GM21619 (cell line): ENCODE measurements around the gene TESK1.
A peak's percentile ranks its signal among the peaks of the same experiment; 100 is the strongest.
"Not testable (repeated sequence)": the region's sequence is repeated elsewhere in the genome, so short reads cannot be mapped to it uniquely, and the experiment has no call there.

ENCODE experiments used
- ATAC-seq: cut with Tn5 transposase; IDR thresholded peaks from one replicate; pipeline ENCODE4 v1.9.1; 2021; ENCODE audit not compliant: unreplicated experiment

The TESK1 gene

DNA sequence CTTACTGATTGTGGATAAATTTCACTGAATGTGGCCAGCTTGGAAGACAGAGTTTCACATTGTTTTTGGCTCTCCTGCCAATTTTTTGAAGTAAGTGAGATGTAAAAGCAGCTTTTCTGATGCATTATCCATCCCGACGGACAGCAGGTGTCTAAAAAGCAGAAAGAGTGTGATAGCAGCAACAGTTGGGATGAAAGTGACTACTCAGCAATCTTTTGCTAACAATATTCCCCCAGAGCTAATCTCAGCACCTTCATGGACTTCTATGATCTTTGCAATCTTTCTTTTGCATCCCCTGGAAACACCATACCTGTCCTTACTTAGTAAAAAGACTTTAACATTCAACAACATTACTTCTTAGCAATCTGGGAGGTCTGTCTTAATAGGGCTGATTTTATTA is 7.8 kb downstream of the TESK1 start:
- no peak for ATAC-seq

DNA sequence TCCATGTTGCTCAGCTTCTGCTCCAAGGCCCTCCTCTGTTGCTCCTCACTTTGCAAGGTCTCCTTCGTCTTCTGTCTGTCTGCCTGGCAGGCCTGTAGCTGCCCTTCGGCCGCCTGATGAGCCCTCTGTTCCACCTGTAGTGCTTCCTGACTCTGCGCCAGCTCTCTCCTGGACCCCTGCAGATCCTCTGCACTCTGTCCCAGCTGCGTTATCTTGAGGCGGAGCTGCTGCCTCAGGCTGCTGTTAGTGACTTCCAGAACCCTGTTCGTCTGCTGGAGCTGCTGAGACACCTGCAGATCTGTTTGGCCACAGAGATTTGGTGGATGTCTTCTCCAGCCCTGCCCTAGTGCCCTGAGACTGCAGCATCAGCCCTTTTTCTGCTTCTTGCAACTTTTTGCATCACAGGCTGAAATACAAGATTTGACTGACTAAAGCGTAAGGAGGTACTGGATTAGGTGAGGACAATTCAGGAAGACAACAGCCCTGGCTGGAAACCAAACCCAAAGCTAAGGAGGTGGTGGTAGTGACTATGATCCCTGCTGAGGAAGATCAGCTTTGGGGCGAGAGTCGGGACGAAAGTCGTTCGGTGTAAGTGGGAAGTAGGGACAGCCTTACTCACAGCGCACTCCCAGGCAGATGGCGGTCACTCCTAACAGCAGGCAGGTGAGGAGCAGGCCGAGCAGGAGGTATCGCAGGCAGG is 11.1 kb downstream of the TESK1 start:
- no peak for ATAC-seq

DNA sequence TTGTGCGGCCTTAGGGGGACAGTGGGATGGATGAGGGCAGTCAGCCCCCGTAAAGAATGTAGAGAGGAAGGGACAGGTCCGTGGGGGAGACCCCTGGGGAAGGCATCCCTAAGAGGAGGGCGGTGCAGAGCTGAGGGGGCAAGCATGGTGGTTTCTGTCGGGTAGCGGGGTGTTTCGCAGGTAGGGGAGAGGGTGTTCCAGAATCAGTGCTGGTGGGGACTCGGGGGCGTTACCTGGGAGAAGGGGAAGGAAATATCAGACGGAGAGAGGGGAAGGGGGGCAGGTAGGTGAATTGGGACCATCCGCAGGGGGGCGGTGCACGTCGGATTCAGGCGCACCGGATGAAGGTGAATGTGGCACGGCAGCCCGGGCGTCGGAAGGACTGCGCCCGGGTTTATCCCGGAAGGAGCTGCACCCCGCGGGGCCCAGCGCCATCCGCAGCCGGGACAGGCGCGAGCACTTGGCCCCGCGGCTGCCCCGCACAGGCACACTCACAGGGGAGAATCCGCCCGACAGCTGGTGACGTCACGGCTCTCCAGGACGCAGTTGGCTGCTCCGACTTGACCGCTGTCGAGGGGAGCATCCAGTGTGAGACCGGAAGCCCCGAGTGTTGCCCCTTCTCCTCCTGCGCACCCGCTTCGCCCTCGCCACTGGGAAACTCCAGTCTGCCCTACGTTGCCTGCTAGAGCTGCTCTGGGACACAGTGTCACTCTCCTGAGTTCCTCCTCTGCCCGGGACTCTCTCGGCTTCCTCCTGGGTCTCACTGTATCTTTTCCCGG is 11.8 kb downstream of the TESK1 start:
- ATAC-seq = no peak

DNA sequence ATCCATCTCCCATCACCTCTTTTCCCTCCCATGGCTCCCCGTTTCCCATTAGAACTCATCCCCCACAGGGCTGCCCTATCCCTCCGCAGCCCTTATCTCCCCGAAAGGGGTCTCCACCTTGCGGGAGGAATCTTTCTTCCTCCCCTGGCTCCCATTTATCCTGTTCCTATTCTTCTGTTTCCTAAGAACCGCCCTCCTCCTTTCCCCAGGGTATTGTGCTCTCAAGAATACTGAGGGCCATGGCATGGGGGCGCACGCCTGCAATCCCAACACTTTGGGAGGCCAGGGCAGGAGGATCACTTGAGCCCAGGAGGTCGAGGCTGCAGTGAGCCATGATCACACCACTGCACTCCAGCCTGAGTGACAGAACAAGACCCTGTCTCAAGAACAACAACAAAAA is 12.5 kb downstream of the TESK1 start:
- no peak for ATAC-seq

DNA sequence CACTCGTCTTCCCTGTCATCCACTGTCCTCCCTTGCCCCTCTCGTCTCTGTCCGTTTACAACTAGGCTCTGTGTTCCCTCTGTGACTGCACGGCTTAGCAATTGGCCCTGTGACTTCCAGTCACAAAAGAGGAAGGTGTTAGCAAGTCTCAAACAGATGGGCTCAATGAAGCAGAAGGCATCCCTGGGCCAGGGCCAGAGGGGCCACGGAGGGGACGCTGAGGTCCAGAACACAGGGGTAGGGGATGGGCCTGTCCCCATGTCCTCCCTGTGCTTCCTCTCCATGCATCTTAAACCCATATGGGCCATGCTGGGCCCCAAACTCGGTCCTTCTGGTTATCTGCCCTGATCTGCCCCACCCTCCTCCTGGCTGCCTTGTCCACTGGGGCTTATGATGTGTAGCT is 13.3 kb downstream of the TESK1 start, which contains the start of gene CD72:
Gene CD72 (minus strand): TSS at position 89 of the 403 bp plus-strand sequence. CDS start 110 bp downstream, outside the sequence.
- ATAC-seq = no peak

DNA sequence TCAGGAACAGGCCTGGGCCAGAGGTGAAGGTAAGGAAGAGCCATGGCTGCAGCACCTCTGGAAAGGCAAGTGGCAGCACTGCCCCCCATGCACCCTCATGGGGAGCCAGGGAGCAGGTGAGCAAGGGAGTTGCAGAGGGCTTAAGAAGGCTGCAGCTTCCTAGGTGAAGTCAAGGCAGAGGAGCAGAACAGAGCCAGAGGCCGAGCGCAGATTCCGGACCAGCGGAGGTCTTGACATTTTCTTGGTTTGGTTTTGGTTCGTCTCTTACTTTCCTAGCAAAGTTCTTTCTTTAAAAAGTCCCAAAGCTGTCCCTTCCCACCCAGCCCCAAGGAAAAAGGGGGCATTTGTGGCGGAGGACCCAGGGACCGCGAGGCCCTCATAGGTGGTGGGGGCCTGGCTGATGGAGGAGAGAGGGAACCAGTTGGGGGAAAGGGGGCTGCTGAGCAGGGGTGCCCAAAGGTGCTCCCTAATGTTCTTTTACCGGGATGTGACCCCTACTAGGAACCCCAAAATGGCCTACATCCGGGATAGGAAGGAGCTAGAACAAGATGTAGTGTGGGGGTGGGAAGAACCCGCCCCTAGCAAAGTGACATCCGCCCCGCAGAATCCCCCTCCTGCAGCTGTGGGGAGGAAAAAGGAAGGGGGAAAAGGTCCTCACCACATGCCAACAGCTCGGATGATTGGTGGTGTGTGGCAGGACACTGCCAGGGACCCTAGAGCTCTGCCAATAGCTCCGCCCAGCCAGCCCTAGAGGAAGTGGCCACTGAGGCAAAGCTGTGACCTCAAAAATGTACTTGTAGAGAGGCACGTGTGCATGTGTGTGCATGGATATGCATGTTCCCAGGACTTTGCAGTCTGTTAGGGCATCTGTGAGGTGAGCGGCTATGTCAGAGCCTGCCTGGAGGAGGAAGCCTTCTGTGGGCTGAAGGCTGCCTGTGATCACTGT is 14.1 kb downstream of the TESK1 start:
- ATAC-seq = peak; percentile 37

DNA sequence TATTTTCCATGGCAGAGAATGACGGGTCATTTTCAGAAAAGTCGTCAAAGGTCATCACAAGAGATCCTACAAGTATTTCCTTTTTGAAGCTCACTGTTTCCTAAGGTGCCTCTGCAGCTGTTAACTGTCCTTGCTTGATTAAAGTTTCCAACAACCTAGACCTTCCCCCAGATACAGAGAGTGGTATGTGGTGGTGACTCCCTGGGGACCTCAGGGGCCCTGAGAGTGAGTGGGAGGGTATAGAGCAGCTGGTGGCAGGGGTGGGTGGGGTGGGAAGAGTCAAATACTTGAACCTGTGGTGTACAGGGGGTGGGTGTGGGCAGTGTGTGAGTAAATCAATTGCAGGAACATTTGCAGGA is 14.7 kb downstream of the TESK1 start:
- ATAC-seq = peak; percentile 36

DNA sequence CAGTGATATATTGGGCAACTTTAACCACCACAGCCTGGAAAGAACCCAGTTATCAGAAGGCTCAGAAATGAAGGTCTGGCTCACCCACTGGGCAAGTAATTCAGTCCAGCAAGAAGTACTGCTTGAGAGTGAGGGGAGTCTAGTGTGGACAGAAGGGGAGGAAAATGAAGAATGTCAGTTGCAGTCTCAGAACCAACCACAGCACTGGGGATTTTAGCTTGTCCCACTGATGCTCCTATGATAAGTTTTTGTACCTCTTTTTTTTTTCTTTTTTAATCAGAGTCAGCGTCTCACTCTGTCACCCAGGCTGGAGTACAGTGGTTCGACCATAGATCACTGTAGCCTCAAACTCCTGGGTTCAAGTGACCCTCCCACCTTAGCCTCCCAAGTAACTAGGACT is 22.5 kb downstream of the TESK1 start:
- no peak for ATAC-seq

DNA sequence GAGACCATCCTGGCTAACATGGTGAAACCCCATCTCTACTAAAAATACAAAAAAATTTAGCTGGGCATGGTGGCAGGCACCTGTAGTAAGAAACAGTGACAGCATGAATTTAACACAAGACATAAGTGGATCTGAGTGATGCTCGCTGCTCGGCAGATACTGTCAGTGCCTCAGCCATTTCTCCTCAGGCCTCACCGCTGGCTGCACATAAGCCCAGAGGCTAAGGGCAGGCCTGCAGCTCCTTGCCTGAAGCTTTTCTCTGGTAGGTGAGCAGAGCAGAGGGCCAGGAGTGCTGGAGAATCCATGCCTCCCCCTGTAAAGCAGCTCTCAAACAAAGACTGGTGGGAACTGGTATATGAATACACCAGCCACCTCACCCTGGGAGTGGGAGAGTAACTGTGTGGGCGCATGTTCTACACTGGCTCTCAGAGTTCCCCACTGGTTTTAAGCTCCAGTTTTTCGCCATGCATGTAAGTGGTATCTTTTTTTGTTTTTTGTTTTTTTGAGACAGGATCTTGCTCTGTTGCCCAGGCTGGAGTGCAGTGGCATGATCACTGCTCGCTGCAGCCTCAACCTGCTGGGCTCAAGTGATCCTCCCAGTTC is 23.4 kb downstream of the TESK1 start:
- no peak for ATAC-seq

DNA sequence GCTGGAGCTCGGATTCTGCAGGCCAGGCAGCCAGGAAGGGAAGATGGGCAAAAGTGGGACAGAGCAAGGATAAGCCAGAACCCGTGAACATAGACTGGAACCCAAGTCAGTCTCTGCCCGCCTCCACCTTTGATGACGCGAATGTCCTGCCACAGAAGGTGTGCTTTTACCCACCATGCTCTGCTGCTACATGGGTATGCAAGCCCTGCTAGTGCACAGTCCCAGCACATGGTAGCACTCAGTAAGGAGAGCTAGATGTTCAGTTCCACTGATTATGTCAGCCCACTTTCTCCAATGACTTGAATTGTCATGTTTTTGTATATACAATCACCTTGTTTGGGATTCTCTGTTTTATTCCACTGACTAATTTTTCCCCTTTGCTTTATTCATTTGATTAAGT is 24.5 kb downstream of the TESK1 start:
- no peak for ATAC-seq

DNA sequence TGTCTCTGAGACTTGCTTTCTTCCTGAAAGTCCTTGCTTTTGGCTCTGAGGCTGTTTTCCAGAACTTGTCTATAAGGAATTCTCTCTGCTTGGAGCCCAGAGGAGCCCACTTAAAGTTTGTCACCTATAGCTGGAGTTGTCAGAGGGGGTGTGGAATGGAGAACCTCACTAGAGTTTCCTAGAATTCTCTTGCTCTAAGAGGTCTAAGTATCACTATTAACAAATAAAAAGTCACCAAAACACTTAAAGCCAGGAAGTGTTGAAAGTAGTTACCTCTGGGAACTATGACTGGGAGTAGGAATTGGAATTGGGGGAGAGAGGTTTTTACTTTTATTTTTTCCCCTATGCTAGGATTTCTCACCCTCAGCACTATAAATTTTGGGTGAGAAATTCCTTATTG is 30.7 kb downstream of the TESK1 start:
- ATAC-seq = no peak

DNA sequence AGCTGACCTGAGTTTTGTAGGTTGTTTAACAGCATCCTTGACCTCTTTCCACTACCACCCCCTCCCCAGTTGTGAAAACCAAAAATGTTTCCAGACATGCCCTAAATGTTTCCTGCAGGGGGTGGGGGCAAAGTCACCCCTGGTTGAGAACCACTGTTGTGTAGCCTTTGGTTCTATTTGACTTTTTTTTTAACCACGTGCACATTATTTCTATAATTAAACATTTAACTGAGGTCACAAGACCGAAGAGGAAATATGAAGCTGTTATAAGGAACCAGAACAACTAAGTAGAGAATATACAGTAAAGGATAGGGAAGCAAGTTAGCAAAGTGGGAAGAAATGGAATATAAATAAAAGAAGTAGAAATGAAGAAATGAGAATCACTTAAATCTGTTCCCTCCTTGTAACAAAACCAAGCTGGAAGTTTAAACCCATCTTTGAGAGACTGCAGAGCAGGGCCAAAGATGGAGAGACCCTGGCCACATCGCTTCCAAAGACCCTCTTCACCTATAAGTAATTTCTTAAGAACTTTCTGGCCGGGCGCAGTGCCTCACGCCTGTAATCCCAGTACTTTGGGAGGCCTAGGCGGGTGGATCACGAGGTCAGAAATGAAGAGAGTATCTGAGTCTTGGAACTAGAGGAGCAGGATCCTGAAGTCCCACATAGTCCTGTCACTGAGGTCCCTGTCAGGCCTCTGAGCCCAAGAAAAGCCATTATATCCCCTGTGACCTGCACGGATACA is 31.2 kb downstream of the TESK1 start:
- no peak for ATAC-seq

DNA sequence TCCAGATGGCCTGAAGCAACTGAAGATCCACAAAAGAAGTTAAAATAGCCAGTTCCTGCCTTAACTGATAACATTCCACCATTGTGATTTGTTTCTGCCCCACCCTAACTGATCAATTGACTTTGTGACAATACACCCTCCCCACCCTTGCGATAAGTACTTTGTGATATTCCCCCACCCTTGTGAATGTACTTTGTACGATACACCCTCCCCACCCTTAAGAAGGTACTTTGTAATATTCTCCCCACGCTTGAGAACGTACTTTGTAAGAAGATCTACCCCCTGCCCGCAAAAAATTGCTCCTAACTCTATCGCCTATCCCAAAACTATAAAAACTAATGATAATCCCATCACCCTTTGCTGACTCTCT is 31.8 kb downstream of the TESK1 start:
- ATAC-seq = not testable (repeated sequence)

DNA sequence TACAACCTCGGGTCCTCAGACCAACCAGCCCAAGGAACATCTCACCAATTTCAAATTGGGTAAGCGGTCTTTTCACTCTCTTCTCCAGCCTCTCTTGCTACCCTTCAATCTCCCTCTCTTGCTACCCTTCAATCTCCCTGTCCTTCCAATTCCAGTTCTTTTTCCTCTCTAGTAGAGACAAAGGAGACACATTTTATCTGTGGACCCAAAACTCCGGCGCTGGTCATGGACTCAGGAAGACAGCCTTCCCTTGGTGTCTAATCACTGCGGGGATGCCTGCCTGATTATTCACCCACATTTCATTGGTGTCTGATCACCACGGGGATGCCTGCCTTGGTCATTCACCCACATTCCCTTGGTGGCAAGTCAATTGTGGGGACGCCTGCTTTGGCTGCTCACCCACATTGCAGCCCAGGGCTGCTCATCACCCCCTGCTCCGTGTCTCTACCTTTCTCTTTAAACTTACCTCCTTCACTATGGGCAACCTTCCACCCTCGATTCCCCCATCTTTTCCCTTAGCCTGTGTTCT is 32.4 kb downstream of the TESK1 start:
- ATAC-seq = not testable (repeated sequence)

DNA sequence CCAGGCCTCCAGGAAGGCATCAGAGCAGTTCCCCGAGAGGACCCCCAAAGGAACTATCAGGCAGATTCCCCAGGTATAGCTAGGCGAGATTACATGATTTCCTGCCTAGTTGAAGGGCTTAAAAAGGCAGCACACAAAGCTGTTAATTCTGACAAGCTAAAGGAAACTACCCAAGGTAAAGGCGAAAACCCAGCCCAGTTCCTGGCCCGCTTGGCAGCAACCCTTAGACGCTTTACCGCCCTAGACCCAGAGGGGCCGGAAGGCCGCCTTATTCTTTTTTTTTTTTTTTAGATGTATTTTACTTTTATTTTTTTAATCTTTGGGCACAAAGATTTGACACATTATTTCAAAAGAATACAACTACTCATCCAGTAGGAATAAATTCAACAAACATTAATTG is 33.7 kb downstream of the TESK1 start:
- not testable (repeated sequence) for ATAC-seq

DNA sequence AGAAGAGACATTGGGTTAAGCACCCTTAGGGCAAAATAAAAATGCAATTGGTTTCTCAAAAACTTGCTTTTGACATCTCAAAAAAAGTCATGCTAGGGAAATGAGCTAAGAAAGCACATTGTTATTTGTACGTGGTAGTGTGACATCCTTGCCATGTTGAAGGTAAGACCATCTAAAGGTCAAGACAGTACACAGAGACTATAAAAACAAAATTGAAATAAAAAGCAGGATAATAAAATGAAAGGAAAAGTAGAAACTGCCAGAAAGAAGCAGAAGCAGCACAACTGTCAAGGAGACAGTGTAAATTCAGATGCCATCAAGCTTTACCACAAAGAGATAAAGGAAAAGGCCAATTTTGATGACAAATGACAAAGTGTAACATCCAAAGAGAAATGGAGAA is 34.2 kb downstream of the TESK1 start:
- not testable (repeated sequence) for ATAC-seq

DNA sequence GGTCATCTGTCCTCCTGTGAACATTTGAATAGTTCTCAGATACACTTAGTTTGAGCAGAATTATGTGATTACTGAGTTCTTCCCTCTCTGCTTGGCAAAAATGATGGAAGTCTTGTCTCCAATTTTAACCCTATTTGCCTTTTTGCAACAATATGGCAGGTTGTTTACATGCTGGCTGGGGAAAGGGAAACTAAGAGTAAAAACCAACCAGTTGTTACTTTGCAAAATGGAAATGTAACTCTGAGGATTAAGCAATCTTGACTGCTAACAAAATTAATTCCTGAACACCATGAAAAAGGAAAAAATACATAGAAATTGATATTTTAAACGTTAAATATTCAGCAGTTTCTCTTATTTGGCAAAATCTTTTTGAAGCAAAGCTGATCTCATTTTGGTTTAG is 34.6 kb downstream of the TESK1 start:
- ATAC-seq = no peak

DNA sequence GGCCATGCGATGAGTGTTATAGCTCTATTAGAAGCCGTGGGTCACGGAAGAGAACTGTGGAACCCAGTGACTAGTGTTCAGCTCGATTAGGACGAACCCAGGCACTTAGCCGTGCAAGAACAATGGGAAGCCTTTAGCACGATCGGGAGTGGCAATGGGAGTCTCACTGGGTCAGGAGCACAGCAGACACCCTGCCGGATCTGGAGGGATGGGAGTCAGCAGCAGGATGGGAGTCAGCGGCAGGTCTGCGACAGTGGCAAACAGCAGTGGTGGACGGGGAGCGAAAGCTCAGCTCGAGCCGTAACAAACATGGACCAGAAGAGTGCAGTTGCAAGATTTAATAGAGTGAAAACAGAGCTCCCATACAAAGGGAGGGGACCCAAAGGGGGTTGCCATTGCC is 35.4 kb downstream of the TESK1 start:
- ATAC-seq = not testable (repeated sequence)

DNA sequence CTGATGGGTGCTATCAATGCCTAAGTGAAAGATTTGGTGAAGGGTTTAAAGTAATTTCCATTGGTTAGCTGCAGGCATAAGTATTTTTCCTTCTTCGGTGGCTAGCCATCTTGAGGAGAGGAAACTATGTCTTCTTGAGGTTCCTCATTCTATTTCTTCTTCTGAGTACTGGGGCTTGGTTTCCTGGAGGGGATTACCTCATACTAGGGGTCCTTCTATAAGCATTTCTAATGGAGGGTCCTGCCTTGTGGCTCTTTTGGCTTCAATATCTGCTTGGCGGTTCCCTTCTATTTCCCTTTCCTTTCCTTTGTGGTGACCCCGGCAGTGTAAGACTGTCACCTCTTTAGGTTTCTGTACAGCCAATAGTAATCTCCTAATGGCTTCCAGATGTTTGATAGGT is 36.4 kb downstream of the TESK1 start:
- ATAC-seq = not testable (repeated sequence)

DNA sequence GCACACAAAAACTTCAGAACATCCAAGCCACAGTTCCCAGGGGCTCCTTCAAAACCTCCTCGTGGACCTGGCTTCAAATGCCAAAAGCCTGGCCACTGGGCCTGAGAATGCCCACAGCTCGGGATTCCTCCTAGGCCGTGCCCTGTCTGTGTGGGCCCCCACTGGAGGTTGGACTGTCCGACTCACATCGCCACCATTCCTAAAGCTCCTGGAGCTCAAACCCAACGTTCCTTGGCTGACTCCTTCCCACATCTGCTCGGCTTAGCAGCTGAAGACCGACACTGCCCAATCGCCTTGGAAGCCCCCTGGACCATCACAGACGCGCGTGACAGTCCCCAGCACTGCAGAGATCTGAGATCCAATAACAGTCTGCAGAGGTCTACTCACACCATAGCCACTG is 38.0 kb downstream of the TESK1 start:
- no peak for ATAC-seq
